Kidney (tissue), 14 donors: Measurements from ENCODE around the gene TAF3. TPM values are rescaled to one million over a fixed set of nuclear protein-coding genes. Genes with fewer than 3 reads are reported as not detected.

ENCODE experiments used
- DNase-seq, 5 donors: peaks; one replicate each; pipeline ENCODE4 v3.0.0-alpha.2; 2013 to 2020
- FAIRE-seq: peaks from 2 replicates; lab custom pipeline; 2012; peaks lifted over from hg19 to GRCh38; lab: Jason Lieb, UNC
- H3K27ac ChIP-seq, 2 donors: one replicate each; pipeline ENCODE4 v1.7.0; 2013; ENCODE audit warnings: low read depth in 2 of 2, low read length in 2 of 2, inconsistent platforms in 1 of 2
- H3K27me3 ChIP-seq: one replicate; pipeline ENCODE4 v1.7.1; 2013; ENCODE audit warnings: low read length, inconsistent platforms; ENCODE audit not compliant: control insufficient read depth, insufficient read depth
- H3K36me3 ChIP-seq, 3 donors: one replicate each; pipeline versions ENCODE4 v1.7.0 to v1.7.1; 2013; ENCODE audit warnings: low read length in 3 of 3, control low read depth in 1 of 3, inconsistent platforms in 1 of 3; ENCODE audit not compliant: insufficient read depth in 3 of 3, control insufficient read depth in 2 of 3
- H3K4me1 ChIP-seq, 3 donors: one replicate each; pipeline versions ENCODE4 v1.7.0 to v1.7.1; 2013; ENCODE audit warnings: low read length in 3 of 3, inconsistent platforms in 1 of 3, low read depth in 1 of 3; ENCODE audit not compliant: control insufficient read depth in 2 of 3, insufficient read depth in 2 of 3
- H3K4me3 ChIP-seq, 3 donors: one replicate each; pipeline versions ENCODE4 v1.7.0 to v1.8.1; 2013; ENCODE audit warnings: low read length in 3 of 3, control low read depth in 1 of 3, inconsistent platforms in 1 of 3
- H3K9ac ChIP-seq, 3 donors: one replicate each; pipeline versions ENCODE4 v1.7.0 to v1.7.1; 2013; ENCODE audit warnings: low read length in 3 of 3, control low read depth in 1 of 3, inconsistent platforms in 1 of 3
- H3K9me3 ChIP-seq, 3 donors: one replicate each; pipeline versions ENCODE4 v1.7.0 to v1.7.1; 2013; ENCODE audit warnings: low read length in 3 of 3, control low read depth in 1 of 3, inconsistent platforms in 1 of 3; ENCODE audit not compliant: control insufficient read depth in 2 of 3, insufficient read depth in 1 of 3
- CTCF ChIP-seq: IDR thresholded peaks from 3 replicates; pipeline ENCODE4 v1.5.1; 2012; ENCODE audit warnings: mild to moderate bottlenecking, moderate library complexity, borderline replicate concordance; ENCODE audit not compliant: insufficient read depth; ENCODE audit errors: extremely low read depth
- intact Hi-C: fragments of 100-400 bp; cut with DNase I; formaldehyde crosslinking; loops from one replicate; pipeline ENCODE4 v1.11.1; 2022
- polyA plus RNA-seq: library from polyadenylated mRNA; stranded (reverse); fragments of 350-450 nt; fragmentation: Illumina TruSeq; extraction: RNeasy Lipid Tissue Mini Kit (QIAGEN cat#74804); gene quantifications from one replicate; pipeline ENCODE4 v1.2.3, GENCODE V29; 2014; ENCODE audit warnings: low read depth, low replicate concordance; ENCODE audit not compliant: insufficient read depth
- total RNA-seq: library from RNA; stranded (reverse); fragmentation: NEBNext Ultra II Directional; extraction: Animal tissue kit (Norgen Biotek cat#: 25700); gene quantifications from one replicate; pipeline ENCODE4 v1.2.1, GENCODE V29; 2021
- donor health status: control.
- donor health status: control.
- donor health status: control.
- donor health status: control.
- donor health status: control.
- donor health status: DM: yes; HTN: yes; CAD: no.
- donor health status: Normal renal cell carcinoma (clear cell type).

Gene TAF3
- total and polyA plus RNA-seq, 2 donors from 2014 or later: 4.0 to 8.7 TPM

GRCh38 chr10:8040651-8041050 lies 222.3 kb downstream of the TAF3 start:
- Histone ChIP-seq H3K4me3 (no peak overlapping the region), H3K9me3 (no peaks in the 10 kb centered on the region), H3K9ac (no peak overlapping the region), H3K36me3 (no peaks in the 10 kb centered on the region), H3K4me1 (peaks cover 0 to 13% (median 0%) of the 10 kb centered on the region in 3 donors), H3K27me3 (peaks cover 80% of the 10 kb centered on the region), H3K27ac (no peak overlapping the region)
- no peak for TF ChIP-seq CTCF
- FAIRE-seq (no peak), DNase-seq (no peak)
- intact Hi-C loops: no loop called here

- H3K9me3 ChIP-seq: no peaks in the 10 kb centered on the region
- no peak for FAIRE-seq
- peaks cover 0 to 13% (median 0%) of the 10 kb centered on the region in 3 donors for H3K4me1 ChIP-seq
- H3K4me3 ChIP-seq: no peak overlapping the region
- peaks cover 83% of the 10 kb centered on the region for H3K27me3 ChIP-seq
- peak overlapping the region in 1 of 3 donors; percentile 19 for H3K9ac ChIP-seq
- no peaks in the 10 kb centered on the region for H3K36me3 ChIP-seq
- H3K27ac ChIP-seq: peak overlapping the region in 1 of 2 donors; percentile 65
- no peak for TF ChIP-seq CTCF
- intact Hi-C loops: no loop called here
- peak in 1 of 5 donors; percentile 35 for DNase-seq
Observed at GRCh38 chr10:8041284-8041991, 223.1 kb downstream of the TAF3 start.

- DNase-seq: no peak
Observed at GRCh38 chr10:8041992-8042720, 223.9 kb downstream of the TAF3 start.

More at GRCh38 chr10:8041992-8042720, 223.9 kb downstream of the TAF3 start:
- H3K4me3 ChIP-seq: no peak overlapping the region
- peak overlapping the region in 1 of 2 donors; percentile 65 for H3K27ac ChIP-seq
- FAIRE-seq: no peak
- H3K27me3 ChIP-seq: peaks cover 84% of the 10 kb centered on the region
- no peaks in the 10 kb centered on the region for H3K9me3 ChIP-seq
- peaks cover 0 to 13% (median 0%) of the 10 kb centered on the region in 3 donors for H3K4me1 ChIP-seq
- no peaks in the 10 kb centered on the region for H3K36me3 ChIP-seq
- H3K9ac ChIP-seq: no peak overlapping the region
- intact Hi-C loops: no loop called here
- no peak for TF ChIP-seq CTCF
